HG03108 (cell line): ENCODE results near the gene TDRD5.

Experiments used
- ATAC-seq: cut with Tn5 transposase; IDR thresholded peaks from one replicate; pipeline ENCODE4 v1.9.1; 2021; ENCODE audit warnings: moderate library complexity; ENCODE audit not compliant: unreplicated experiment

TDRD5 gene

GRCh38 chr1:179731643-179732042 lies 140.0 kb downstream of the TDRD5 start:
- ATAC-seq, result no peak
